ENCODE data around the gene FEN1.

The FEN1 gene

DNA sequence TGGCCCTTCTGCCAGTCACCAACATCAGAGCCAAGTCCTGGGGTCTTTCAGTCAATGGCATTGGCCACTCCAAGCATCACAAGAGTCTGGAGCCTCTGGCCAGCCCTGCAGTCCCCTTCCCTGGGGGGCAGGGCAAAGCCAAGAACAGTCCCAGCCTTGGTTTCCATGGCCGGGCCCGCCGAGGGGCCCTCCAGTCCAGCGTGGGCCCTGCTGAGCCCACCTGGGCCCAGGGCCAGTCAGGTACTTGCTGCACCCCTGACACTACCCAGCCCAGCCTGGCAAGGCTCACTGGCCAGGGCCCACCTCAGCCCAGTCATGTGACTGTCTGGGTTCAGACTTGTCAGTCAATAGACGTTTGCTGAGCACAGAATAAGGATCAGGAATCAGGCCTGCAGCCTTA, 11.1 kb upstream of the FEN1 start:
- no peaks in the 10 kb centered on the region for H3K4me1 ChIP-seq (ENCODE audit: control insufficient read depth in 1 of 2, insufficient read depth in 2 of 2, low read length in 2 of 2)
- H3K9ac ChIP-seq (ENCODE audit: low read depth in 1 of 2, low read length in 2 of 2): no peak overlapping the region
- H3K9me3 ChIP-seq (ENCODE audit: control insufficient read depth in 1 of 2, low read length in 2 of 2): no peaks in the 10 kb centered on the region
- no peaks in the 10 kb centered on the region for H3K27me3 ChIP-seq (ENCODE audit: control insufficient read depth in 1 of 2, insufficient read depth in 2 of 2, low read length in 2 of 2)
- H3K27ac ChIP-seq (ENCODE audit: low read depth, low read length): no peak overlapping the region
- peaks cover 32 to 88% of the 10 kb centered on the region in 2 donors for H3K36me3 ChIP-seq (ENCODE audit: control insufficient read depth in 1 of 2, insufficient read depth in 2 of 2, low read length in 2 of 2)
- H3K4me3 ChIP-seq (ENCODE audit: low read depth in 1 of 2, low read length in 2 of 2): no peak overlapping the region

DNA sequence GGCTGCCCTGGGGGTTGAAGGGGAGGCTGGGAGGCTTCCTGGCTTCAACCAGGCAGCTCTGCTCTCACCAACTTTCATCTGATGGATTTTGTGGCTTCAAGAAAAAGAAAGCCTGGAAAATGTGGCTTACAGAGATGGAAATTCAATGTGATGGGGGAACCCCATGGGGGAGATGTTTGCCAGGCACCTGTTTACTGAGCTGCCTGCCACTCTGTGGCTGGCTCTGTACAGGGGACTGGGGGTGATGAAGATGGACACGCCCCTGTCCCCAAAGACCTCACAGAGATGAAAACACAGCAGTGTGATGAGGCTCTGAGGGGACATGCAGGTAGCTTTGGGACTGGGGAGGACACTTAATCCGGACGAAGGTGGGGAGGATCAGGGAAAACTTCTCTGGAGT, 10.4 kb upstream of the FEN1 start:
- no peak overlapping the region for H3K27ac ChIP-seq (ENCODE audit: low read depth, low read length)

GRCh38 chr11:61782841-61783240, 9.9 kb upstream of the FEN1 start:
- Histone ChIP-seq H3K4me3 (ENCODE audit: low read depth in 1 of 2, low read length in 2 of 2) (no peak overlapping the region), H3K9me3 (ENCODE audit: control insufficient read depth in 1 of 2, low read length in 2 of 2) (no peaks in the 10 kb centered on the region), H3K9ac (ENCODE audit: low read depth in 1 of 2, low read length in 2 of 2) (no peak overlapping the region), H3K27me3 (ENCODE audit: control insufficient read depth in 1 of 2, insufficient read depth in 2 of 2, low read length in 2 of 2) (no peaks in the 10 kb centered on the region), H3K27ac (ENCODE audit: low read depth, low read length) (no peak overlapping the region), H3K4me1 (ENCODE audit: control insufficient read depth in 1 of 2, insufficient read depth in 2 of 2, low read length in 2 of 2) (no peaks in the 10 kb centered on the region), H3K36me3 (ENCODE audit: control insufficient read depth in 1 of 2, insufficient read depth in 2 of 2, low read length in 2 of 2) (peaks cover 31 to 91% of the 10 kb centered on the region in 2 donors)

More for the DNA sequence above, 10.4 kb upstream of the FEN1 start:
- Histone ChIP-seq H3K36me3 (ENCODE audit: control insufficient read depth in 1 of 2, insufficient read depth in 2 of 2, low read length in 2 of 2) (peaks cover 30 to 89% of the 10 kb centered on the region in 2 donors), H3K9ac (ENCODE audit: low read depth in 1 of 2, low read length in 2 of 2) (no peak overlapping the region), H3K9me3 (ENCODE audit: control insufficient read depth in 1 of 2, low read length in 2 of 2) (no peaks in the 10 kb centered on the region), H3K4me3 (ENCODE audit: low read depth in 1 of 2, low read length in 2 of 2) (no peak overlapping the region), H3K4me1 (ENCODE audit: control insufficient read depth in 1 of 2, insufficient read depth in 2 of 2, low read length in 2 of 2) (no peaks in the 10 kb centered on the region), H3K27me3 (ENCODE audit: control insufficient read depth in 1 of 2, insufficient read depth in 2 of 2, low read length in 2 of 2) (no peaks in the 10 kb centered on the region)

DNA sequence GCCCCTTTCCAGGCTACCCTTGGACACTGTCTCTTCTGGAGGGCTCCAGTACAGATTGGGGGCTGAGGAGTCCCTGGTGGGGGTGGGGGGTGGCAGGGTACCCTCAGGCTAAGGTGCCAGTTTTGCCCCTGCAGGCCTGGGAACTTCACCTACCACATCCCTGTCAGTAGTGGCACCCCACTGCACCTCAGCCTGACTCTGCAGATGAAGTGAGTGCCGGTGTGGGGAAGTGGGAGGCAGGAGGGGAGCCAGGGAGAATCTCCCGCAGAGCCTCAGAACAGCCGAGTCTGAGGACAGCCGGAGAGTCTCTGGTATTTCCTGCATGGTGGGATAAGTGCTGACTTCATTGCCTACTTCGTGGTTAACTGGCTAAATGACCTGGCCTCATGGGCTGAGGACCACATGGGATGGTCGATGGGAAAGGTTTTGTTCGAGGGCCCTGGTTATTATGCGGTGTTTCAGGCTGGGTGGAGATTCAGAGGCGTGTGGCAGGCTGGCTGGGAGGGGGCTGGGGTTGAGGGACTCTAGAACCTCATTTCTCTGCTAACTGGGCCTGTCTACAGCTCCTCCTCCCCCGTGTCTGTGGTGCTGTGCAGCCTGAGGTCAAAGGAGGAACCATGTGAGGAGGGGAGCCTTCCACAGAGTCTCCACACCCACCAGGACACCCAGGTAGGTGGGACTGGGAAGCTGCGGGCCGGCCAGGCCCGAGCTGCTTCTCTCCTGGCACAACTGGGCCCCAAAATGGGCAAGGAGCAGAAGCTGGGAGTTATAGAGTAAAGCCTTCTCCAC, 8.8 kb upstream of the FEN1 start:
- peaks cover 25 to 93% of the 10 kb centered on the region in 2 donors for H3K36me3 ChIP-seq (ENCODE audit: control insufficient read depth in 1 of 2, insufficient read depth in 2 of 2, low read length in 2 of 2)
- H3K27ac ChIP-seq (ENCODE audit: low read depth, low read length): no peak overlapping the region
- no peaks in the 10 kb centered on the region for H3K27me3 ChIP-seq (ENCODE audit: control insufficient read depth in 1 of 2, insufficient read depth in 2 of 2, low read length in 2 of 2)
- no peaks in the 10 kb centered on the region for H3K9me3 ChIP-seq (ENCODE audit: control insufficient read depth in 1 of 2, low read length in 2 of 2)
- H3K9ac ChIP-seq (ENCODE audit: low read depth in 1 of 2, low read length in 2 of 2): no peak overlapping the region
- H3K4me3 ChIP-seq (ENCODE audit: low read depth in 1 of 2, low read length in 2 of 2): no peak overlapping the region
- H3K4me1 ChIP-seq (ENCODE audit: control insufficient read depth in 1 of 2, insufficient read depth in 2 of 2, low read length in 2 of 2): no peaks in the 10 kb centered on the region

GRCh38 chr11:61784506-61784805, 8.3 kb upstream of the FEN1 start:
- Histone ChIP-seq H3K27me3 (ENCODE audit: control insufficient read depth in 1 of 2, insufficient read depth in 2 of 2, low read length in 2 of 2) (no peaks in the 10 kb centered on the region), H3K4me3 (ENCODE audit: low read depth in 1 of 2, low read length in 2 of 2) (no peak overlapping the region), H3K27ac (ENCODE audit: low read depth, low read length) (no peak overlapping the region), H3K36me3 (ENCODE audit: control insufficient read depth in 1 of 2, insufficient read depth in 2 of 2, low read length in 2 of 2) (peaks cover 31 to 95% of the 10 kb centered on the region in 2 donors), H3K9me3 (ENCODE audit: control insufficient read depth in 1 of 2, low read length in 2 of 2) (no peaks in the 10 kb centered on the region), H3K4me1 (ENCODE audit: control insufficient read depth in 1 of 2, insufficient read depth in 2 of 2, low read length in 2 of 2) (no peaks in the 10 kb centered on the region), H3K9ac (ENCODE audit: low read depth in 1 of 2, low read length in 2 of 2) (no peak overlapping the region)

DNA sequence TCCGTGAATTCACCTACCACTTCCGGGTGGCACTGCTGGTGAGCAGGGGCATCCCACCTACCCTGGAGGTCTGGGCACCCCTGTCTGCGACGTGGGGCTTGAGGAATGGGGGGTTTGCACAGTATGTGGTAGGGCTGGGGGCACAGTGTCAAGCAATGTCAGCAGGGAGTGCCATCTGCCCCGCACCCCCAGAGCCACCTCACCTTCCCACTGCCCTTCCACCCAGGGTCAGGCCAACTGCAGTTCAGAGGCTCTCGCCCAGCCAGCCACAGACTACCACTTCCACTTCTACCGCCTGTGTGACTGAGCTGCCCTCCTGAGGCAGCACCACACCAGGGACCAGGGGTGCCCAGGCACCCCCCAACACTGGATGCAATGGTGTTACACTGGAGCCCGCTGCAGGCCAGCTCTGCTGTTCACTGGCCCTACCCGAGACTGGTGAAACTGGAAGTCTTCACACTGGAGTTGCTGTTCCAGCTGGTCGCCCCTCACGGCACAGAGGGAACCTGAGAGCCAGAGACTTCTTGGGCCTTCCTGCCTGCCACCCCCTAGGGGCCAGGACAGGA, 6.8 kb upstream of the FEN1 start:
- Histone ChIP-seq H3K27ac (ENCODE audit: low read depth, low read length) (no peak overlapping the region), H3K9me3 (ENCODE audit: control insufficient read depth in 1 of 2, low read length in 2 of 2) (no peaks in the 10 kb centered on the region), H3K36me3 (ENCODE audit: control insufficient read depth in 1 of 2, insufficient read depth in 2 of 2, low read length in 2 of 2) (peaks cover 39 to 90% of the 10 kb centered on the region in 2 donors), H3K4me1 (ENCODE audit: control insufficient read depth in 1 of 2, insufficient read depth in 2 of 2, low read length in 2 of 2) (no peaks in the 10 kb centered on the region), H3K9ac (ENCODE audit: low read depth in 1 of 2, low read length in 2 of 2) (no peak overlapping the region), H3K4me3 (ENCODE audit: low read depth in 1 of 2, low read length in 2 of 2) (no peak overlapping the region), H3K27me3 (ENCODE audit: control insufficient read depth in 1 of 2, insufficient read depth in 2 of 2, low read length in 2 of 2) (no peaks in the 10 kb centered on the region)

- H3K27ac ChIP-seq (ENCODE audit: low read depth, low read length): no peak overlapping the region
- peaks cover 6 to 9% of the 10 kb centered on the region in 2 donors for H3K4me1 ChIP-seq (ENCODE audit: control insufficient read depth in 1 of 2, insufficient read depth in 2 of 2, low read length in 2 of 2)
- H3K9ac ChIP-seq (ENCODE audit: low read depth in 1 of 2, low read length in 2 of 2): no peak overlapping the region
- no peaks in the 10 kb centered on the region for H3K9me3 ChIP-seq (ENCODE audit: control insufficient read depth in 1 of 2, low read length in 2 of 2)
- peaks cover 39 to 72% of the 10 kb centered on the region in 2 donors for H3K36me3 ChIP-seq (ENCODE audit: control insufficient read depth in 1 of 2, insufficient read depth in 2 of 2, low read length in 2 of 2)
- no peaks in the 10 kb centered on the region for H3K27me3 ChIP-seq (ENCODE audit: control insufficient read depth in 1 of 2, insufficient read depth in 2 of 2, low read length in 2 of 2)
- no peak overlapping the region for H3K4me3 ChIP-seq (ENCODE audit: low read depth in 1 of 2, low read length in 2 of 2)
Observed at GRCh38 chr11:61787928-61788491, 4.7 kb upstream of the FEN1 start.

DNA sequence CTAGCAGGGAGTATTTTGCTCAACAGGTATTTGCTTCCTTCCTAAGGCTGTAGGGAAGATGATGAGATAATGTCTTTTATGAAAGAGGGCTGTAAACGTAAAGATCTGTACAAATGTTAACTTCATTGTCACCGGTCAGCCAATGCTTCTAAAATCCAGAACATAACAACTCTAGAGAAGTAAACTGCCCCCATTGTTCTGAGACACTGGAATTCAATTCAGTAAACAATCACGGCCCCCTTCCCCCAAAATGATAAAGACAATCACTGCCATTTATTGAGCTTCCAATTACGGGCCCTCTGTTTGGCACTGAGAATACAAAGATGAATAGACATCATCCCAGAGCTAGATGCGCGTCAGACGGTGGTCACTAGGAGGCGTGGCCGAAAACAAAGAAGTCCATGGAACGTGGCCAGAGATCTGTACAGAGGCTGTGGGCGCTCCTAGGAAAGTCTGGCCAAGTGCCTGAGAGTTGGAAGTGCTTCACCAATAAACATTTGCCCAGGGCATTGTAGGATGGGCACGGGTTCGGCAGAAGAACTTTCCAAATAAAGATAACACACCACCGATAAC, 888 bp upstream of the FEN1 start:
- peak overlapping the region; percentile 87 for H3K27ac ChIP-seq (ENCODE audit: low read depth, low read length)
- H3K4me1 ChIP-seq (ENCODE audit: control insufficient read depth in 1 of 2, insufficient read depth in 2 of 2, low read length in 2 of 2): peaks cover 16 to 19% of the 10 kb centered on the region in 2 donors
- peaks cover 24 to 41% of the 10 kb centered on the region in 2 donors for H3K36me3 ChIP-seq (ENCODE audit: control insufficient read depth in 1 of 2, insufficient read depth in 2 of 2, low read length in 2 of 2)

GRCh38 chr11:61793083-61793828, 545 bp downstream of the FEN1 start:
- Histone ChIP-seq H3K4me3 (ENCODE audit: low read depth in 1 of 2, low read length in 2 of 2) (peak overlapping the region; percentile 81 to 93), H3K27ac (ENCODE audit: low read depth, low read length) (no peak overlapping the region), H3K9me3 (ENCODE audit: control insufficient read depth in 1 of 2, low read length in 2 of 2) (no peaks in the 10 kb centered on the region), H3K4me1 (ENCODE audit: control insufficient read depth in 1 of 2, insufficient read depth in 2 of 2, low read length in 2 of 2) (peaks cover 16 to 24% of the 10 kb centered on the region in 2 donors), H3K27me3 (ENCODE audit: control insufficient read depth in 1 of 2, insufficient read depth in 2 of 2, low read length in 2 of 2) (no peaks in the 10 kb centered on the region), H3K36me3 (ENCODE audit: control insufficient read depth in 1 of 2, insufficient read depth in 2 of 2, low read length in 2 of 2) (peaks cover 15 to 26% of the 10 kb centered on the region in 2 donors), H3K9ac (ENCODE audit: low read depth in 1 of 2, low read length in 2 of 2) (peak overlapping the region; percentile 93 to 98)

More for the DNA sequence above, 888 bp upstream of the FEN1 start:
- Histone ChIP-seq H3K9ac (ENCODE audit: low read depth in 1 of 2, low read length in 2 of 2) (peak overlapping the region; percentile 93 to 98), H3K4me3 (ENCODE audit: low read depth in 1 of 2, low read length in 2 of 2) (peak overlapping the region; percentile 81 to 93), H3K9me3 (ENCODE audit: control insufficient read depth in 1 of 2, low read length in 2 of 2) (no peaks in the 10 kb centered on the region), H3K27me3 (ENCODE audit: control insufficient read depth in 1 of 2, insufficient read depth in 2 of 2, low read length in 2 of 2) (no peaks in the 10 kb centered on the region)

Measured in duodenal mucosa (tissue), 2 donors.